HG03558 (cell line): ENCODE data around the gene SMG5.
A peak's percentile ranks its signal among the peaks of the same experiment; 100 is the strongest.

ENCODE experiments used
- ATAC-seq: cut with Tn5 transposase; IDR thresholded peaks from one replicate; pipeline ENCODE4 v1.9.1; 2021; ENCODE audit warnings: moderate number of reproducible peaks; ENCODE audit not compliant: unreplicated experiment; ENCODE audit errors: extremely low read depth

The SMG5 gene

DNA sequence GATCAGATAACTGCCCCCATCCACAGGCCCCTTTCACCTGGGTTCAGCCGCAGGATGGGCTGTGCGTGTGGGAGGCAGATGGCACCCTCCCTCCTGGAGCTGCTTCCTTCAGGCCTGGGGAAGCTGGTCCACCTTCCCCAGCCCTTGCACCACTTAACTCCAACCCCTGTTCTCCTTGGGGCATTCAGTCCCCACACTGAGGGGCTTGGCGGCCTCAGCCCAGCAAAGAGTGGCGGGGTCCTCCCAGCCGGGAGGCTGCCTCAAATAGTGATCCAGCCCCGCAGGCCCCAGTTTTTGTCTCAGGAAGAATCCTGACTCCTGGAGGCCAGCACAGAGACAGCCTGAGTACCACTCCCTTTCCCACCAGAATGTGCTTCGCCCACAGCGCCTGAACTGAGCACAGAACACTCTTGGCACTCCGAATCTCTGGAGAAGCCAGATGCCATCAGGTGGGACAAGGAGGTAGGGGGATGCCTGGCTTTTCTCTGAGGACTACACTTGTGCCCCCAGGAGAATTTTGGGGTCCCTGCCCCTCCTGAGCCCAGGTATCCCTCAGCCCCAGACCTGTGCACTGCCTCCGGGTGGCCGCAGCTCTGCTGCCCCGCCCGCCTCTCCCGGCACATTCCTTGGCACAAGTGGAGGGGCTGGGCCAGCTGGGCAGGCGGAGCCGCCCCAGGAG is 35.7 kb downstream of the SMG5 start:
- no peak for ATAC-seq

- no peak for ATAC-seq
These were observed 36.3 kb downstream of the SMG5 start for GRCh38 chr1:156246241-156246780.

GRCh38 chr1:156245451-156246232 is 37.0 kb downstream of the SMG5 start:
- ATAC-seq = no peak

GRCh38 chr1:156244712-156245111 is 37.9 kb downstream of the SMG5 start:
- no peak for ATAC-seq

DNA sequence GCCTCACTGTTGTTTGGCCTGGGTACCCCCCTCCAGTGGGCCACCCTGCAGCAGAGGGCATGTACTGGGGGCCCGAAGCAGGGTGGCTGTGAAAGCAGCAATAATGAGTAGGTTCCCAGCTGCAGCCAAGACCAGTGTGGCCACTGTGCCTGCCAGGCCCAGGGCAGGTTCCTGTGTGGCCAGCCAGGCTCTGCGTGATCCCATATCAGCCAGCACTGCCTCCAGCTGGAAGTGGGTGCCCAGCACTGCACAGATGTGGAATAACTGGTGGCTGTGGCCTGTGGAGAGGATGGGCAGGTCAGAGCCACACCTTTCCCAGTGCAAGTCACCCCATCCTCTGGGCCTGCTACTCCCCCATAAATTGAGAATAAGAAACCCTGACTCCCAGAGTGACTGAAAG is 38.5 kb downstream of the SMG5 start:
- ATAC-seq = no peak

DNA sequence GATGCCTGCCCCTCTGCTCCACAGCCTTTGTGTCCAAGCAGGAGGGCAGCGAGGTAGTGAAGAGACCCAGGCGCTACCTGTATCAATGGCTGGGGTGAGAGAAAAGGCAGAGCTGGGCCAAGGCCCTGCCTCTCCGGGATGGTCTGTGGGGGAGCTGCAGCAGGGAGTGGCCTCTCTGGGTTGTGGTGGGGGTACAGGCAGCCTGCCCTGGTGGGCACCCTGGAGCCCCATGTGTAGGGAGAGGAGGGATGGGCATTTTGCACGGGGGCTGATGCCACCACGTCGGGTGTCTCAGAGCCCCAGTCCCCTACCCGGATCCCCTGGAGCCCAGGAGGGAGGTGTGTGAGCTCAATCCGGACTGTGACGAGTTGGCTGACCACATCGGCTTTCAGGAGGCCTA is 39.9 kb downstream of the SMG5 start:
- ATAC-seq = no peak

DNA sequence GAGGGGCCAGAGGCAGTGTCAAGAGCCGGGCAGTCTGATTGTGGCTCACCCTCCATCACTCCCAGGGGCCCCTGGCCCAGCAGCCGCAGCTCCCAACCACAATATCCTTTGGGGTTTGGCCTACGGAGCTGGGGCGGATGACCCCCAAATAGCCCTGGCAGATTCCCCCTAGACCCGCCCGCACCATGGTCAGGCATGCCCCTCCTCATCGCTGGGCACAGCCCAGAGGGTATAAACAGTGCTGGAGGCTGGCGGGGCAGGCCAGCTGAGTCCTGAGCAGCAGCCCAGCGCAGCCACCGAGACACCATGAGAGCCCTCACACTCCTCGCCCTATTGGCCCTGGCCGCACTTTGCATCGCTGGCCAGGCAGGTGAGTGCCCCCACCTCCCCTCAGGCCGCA is 40.7 kb downstream of the SMG5 start, which contains the start of gene BGLAP:
Gene BGLAP (plus strand): TSS at position 259 of the 400 bp plus-strand sequence. CDS start 48 bp downstream, at position 307.
- ATAC-seq = no peak

DNA sequence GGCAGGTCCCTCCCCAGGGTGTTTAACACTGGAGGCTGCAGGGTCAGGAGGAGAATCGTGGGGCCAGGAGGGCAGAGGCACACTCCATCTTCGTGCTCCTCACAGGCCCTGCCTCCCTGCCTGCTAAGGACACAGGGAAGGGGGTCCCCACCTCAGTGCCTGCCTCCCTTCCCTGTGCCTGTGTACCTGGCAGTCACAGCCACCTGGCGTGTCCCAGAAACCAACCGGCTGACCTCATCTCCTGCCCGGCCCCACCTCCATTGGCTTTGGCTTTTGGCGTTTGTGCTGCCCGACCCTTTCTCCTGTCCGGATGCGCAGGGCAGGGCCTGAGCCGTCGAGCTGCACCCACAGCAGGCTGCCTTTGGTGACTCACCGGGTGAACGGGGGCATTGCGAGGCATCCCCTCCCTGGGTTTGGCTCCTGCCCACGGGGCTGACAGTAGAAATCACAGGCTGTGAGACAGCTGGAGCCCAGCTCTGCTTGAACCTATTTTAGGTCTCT is 41.3 kb downstream of the SMG5 start:
- no peak for ATAC-seq

DNA sequence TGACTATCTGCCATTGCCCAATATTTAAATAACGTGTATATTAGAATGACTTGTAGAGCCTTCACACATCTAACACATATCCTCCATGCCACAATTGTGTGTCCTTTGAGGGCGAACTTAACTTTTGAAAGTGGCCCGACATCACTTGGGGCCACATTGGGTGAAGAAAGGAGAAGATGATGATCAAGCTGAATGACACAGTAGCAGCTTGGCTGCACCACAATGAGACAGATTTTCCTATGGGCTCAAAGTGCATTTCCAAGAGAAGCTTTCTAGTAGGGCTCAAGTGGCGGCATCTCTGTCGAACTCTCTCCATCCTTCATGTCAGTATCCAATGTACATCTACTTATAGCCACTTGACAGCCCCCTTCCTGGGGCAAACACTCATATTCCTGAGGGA is 44.4 kb downstream of the SMG5 start:
- no peak for ATAC-seq

DNA sequence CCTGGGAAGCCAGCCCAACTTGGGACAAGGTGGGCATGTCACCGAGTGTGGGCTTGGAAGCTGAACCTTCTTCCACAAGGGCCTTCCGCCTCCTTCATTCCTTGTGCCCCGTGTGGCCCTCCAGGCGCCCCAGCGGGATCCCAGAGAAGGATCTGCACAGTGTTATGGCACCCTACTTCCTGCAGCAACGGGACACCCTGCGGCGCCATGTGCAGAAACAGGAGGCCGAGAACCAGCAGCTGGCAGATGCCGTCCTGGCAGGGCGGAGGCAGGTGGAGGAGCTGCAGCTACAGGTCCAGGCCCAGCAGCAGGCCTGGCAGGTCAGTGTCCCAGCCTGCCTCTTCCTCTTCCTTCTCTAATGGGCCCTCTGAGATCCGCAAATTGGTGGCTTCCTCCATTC is 46.5 kb downstream of the SMG5 start:
- no peak for ATAC-seq

DNA sequence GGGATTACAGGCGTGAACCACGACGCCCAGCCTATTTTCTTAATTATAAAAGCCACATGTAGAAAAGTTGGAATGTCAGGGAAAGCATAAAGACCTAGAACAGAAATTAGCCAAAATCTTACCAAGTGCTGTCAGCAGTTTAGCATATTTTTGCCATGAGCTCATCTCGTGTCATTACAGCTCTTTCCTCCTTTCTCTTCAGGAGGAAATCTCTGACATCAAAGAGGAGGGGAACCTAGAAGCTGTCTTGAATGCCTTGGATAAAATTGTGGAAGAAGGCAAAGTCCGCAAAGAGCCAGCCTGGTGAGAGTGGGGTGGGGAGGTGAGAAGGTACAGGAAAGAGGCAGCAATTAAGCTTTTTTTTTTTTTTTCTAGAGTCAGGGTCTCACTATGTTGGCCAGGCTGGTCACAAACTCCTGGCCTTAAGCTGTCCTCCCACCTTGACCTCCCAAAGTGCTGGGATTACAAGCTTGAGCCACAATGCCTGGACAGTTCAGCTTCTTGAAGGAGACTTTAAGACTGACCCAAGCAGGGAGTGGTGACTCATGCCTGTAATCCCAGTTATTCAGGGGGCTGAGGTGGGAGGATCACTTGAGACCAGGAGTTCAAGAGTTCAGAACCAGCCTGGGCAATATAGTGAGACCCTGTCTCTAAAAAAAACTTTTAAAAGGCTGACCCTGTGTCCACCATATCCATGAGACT is 49.0 kb downstream of the SMG5 start:
- ATAC-seq = no peak

- no peak for ATAC-seq
These were observed 50.3 kb downstream of the SMG5 start for GRCh38 chr1:156232201-156232894.

DNA sequence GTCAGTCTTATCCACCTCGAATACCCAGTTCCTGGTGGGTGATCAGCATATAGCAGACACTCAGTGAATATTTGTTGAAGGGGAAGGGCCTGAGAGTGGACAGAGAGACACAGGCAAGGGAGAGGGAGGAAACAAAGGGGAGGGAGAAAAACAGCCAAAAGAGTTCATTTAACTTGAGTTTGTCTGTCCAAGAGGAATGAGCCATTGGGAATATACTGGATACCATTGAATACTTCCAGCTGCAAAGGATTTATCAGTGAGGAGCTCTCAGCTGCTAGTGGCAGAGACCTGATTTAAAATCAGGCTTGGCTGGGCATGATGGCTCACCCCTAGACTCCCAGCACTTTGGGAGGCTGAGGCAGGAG is 52.2 kb downstream of the SMG5 start:
- no peak for ATAC-seq

GRCh38 chr1:156229809-156230472 is 52.7 kb downstream of the SMG5 start:
- ATAC-seq = no peak

GRCh38 chr1:156228501-156228900 is 54.1 kb downstream of the SMG5 start:
- ATAC-seq = no peak

DNA sequence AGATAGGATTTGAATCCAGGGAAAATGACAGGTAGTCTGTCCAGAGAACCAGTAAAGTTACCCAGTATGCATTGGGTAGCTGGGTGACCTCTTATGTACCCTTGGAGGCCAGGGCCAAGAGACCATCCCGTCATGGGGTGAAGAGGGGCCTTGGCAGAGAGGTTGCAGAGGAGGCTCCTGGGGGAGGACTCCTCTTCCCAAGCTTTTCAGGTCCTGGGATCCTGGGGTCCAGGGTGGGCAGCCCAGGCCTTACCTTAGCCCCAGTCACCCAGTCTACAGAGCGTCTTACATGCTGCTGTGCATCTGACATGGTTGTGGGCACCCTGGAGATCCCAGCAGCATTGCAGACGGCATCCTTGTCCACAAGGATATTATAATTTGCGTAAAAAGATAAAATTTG is 55.8 kb downstream of the SMG5 start:
- ATAC-seq = no peak

DNA sequence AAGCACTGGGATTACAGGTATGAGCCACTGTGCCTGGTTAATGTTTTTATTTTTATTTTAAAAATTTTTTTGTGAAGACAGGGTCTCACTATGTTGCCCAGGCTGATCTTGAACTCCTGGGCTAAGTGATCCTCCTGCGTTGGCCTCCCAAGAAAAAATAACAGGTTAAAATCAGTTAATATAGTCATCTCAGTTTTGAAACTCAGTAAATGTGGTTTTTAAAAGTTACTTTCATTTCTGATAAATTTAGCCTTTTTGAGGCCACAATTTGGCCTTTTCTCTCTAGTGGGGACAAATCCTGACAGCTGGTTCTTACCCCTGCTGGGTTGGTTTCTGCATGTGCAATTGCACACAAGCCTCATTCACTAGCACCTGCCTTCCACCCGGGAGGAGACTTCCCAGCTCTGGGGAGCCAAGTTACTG is 56.5 kb downstream of the SMG5 start:
- ATAC-seq = peak; percentile 51

- no peak for ATAC-seq
These were observed 57.0 kb downstream of the SMG5 start for GRCh38 chr1:156225677-156226014.

DNA sequence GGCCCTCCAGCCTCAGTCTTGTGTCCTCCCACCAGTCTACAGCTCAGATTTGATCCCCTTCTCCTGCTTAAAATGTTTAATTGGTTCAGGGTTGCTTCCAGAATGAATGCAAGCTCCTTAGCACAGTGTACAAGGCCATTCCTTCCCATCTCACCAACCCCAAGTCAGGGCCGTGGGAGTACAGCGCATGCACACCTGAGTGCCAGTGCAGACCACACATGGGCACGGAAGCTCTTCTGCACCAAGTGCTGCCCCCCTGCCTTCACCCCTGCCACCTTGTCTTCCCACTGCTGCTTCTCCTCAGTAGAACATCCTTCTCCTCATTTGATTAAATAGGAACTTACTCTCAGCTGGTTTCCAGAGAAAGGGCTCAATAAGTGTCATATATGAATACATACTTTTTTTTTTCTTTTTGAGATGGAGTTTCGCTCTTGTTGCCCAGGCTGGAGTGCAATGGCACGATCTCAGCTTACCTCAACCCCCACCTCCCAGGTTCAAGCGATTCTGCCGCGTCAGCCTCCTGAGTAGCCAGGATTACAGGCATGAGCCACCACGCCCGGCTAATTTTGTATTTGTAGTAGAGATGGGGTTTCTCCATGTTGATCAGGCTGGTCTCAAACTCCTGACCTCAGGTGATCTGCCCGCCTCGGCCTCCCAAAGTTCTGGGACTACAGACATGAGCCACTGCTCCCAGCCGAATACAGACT is 60.5 kb downstream of the SMG5 start:
- no peak for ATAC-seq
